ENCODE data around the gene CAMKMT.

Gene CAMKMT

DNA sequence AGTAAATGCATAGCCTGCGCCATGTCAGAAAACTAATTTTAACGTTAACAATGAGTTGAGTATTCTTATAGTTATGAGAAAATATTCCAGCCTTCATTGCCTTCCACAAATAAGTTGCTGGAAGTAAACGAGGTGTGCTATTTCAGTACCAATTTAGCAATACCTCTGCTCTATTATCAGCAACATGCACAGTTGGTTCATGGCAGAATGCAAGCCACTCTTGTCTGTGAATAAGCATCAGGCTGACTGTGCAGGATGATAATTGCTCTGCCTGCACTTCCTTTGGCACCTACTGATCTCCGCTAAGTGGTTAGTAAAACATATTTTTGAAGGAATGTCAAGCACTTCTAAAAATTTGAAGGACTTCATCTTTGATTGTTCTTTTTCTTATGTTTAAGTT is 317.8 kb downstream of the CAMKMT start:
- Histone ChIP-seq H3K27ac (ENCODE audit: low read depth, low read length) (no peak overlapping the region), H3K9ac (ENCODE audit: low read length) (no peak overlapping the region), H2BK5ac (ENCODE audit: low read depth, low read length, poor library complexity) (no peak overlapping the region), H3K4ac (ENCODE audit: low read depth, low read length) (no peak overlapping the region), H3K79me2 (ENCODE audit: control insufficient read depth, insufficient read depth, low read length, poor library complexity) (no peaks in the 10 kb centered on the region), H3K4me1 (ENCODE audit: control insufficient read depth in 1 of 2, insufficient read depth in 2 of 2, low read length in 2 of 2) (no peaks in the 10 kb centered on the region), H3K9me3 (ENCODE audit: insufficient read depth, low read depth, low read length) (no peaks in the 10 kb centered on the region), H4K12ac (ENCODE audit: low read depth, low read length) (no peak overlapping the region), H3K18ac (ENCODE audit: low read length) (no peak overlapping the region), H3K4me2 (ENCODE audit: low read length) (no peak overlapping the region), H3K36me3 (ENCODE audit: control insufficient read depth in 1 of 2, insufficient read depth in 2 of 2, low read length in 2 of 2) (no peaks in the 10 kb centered on the region), H2AFZ (ENCODE audit: insufficient read depth, low read length, poor library complexity) (no peak overlapping the region), H3K23ac (ENCODE audit: low read length) (no peak overlapping the region), H2AK5ac (ENCODE audit: low read length) (no peak overlapping the region), H3K4me3 (ENCODE audit: low read depth, low read length) (no peak overlapping the region), H3K27me3 (ENCODE audit: insufficient read depth, low read length) (no peaks in the 10 kb centered on the region), H4K91ac (ENCODE audit: low read depth, low read length) (no peak overlapping the region), H3K79me1 (ENCODE audit: low read length) (no peaks in the 10 kb centered on the region), H2BK120ac (ENCODE audit: insufficient read depth, low read length, poor library complexity) (no peak overlapping the region), H3K14ac (ENCODE audit: low read length) (no peak overlapping the region), H4K8ac (ENCODE audit: low read depth, low read length) (no peak overlapping the region), H2BK12ac (ENCODE audit: low read length) (no peak overlapping the region)
- no CpG with 5 or more reads among the region's 4 CpGs for WGBS (ENCODE audit: extremely low coverage, insufficient coverage, insufficient read length)
- DNase-seq, result no peak

DNA sequence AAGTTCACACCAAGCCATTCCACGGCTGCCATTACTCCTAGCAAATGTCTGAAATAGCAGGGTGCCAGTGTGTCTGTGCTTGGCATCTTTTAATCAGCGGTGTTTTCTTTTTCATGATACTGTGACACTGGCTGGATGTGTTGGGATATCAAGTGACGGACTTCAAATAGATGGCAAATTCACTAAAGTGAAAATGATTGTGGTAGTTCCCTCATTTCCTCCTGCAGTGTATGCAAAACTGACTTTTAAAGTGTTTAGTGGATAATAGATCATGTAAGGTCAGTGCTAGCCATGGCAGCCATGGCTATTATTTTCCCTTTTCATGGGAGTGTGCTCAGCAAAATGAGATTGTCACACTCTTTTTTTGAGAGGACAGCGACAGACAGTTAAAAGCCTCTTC is 318.2 kb downstream of the CAMKMT start:
- no peaks in the 10 kb centered on the region for H3K4me1 ChIP-seq (ENCODE audit: control insufficient read depth in 1 of 2, insufficient read depth in 2 of 2, low read length in 2 of 2)
- no peak overlapping the region for H3K4ac ChIP-seq (ENCODE audit: low read depth, low read length)
- no peak overlapping the region for H3K4me3 ChIP-seq (ENCODE audit: low read depth, low read length)
- no peak overlapping the region for H3K9ac ChIP-seq (ENCODE audit: low read length)
- no peak overlapping the region for H4K12ac ChIP-seq (ENCODE audit: low read depth, low read length)
- H3K27me3 ChIP-seq (ENCODE audit: insufficient read depth, low read length), result no peaks in the 10 kb centered on the region
- no peak overlapping the region for H4K8ac ChIP-seq (ENCODE audit: low read depth, low read length)
- H3K79me2 ChIP-seq (ENCODE audit: control insufficient read depth, insufficient read depth, low read length, poor library complexity), result no peaks in the 10 kb centered on the region
- no peak overlapping the region for H3K18ac ChIP-seq (ENCODE audit: low read length)
- H3K27ac ChIP-seq (ENCODE audit: low read depth, low read length), result no peak overlapping the region
- no peak overlapping the region for H3K14ac ChIP-seq (ENCODE audit: low read length)
- H2AFZ ChIP-seq (ENCODE audit: insufficient read depth, low read length, poor library complexity), result no peak overlapping the region
- H2AK5ac ChIP-seq (ENCODE audit: low read length), result no peak overlapping the region
- H3K9me3 ChIP-seq (ENCODE audit: insufficient read depth, low read depth, low read length), result no peaks in the 10 kb centered on the region
- no peak overlapping the region for H2BK12ac ChIP-seq (ENCODE audit: low read length)
- H4K91ac ChIP-seq (ENCODE audit: low read depth, low read length), result no peak overlapping the region
- no peaks in the 10 kb centered on the region for H3K36me3 ChIP-seq (ENCODE audit: control insufficient read depth in 1 of 2, insufficient read depth in 2 of 2, low read length in 2 of 2)
- H3K4me2 ChIP-seq (ENCODE audit: low read length), result no peak overlapping the region
- H3K79me1 ChIP-seq (ENCODE audit: low read length), result no peaks in the 10 kb centered on the region
- H3K23ac ChIP-seq (ENCODE audit: low read length), result no peak overlapping the region
- no peak overlapping the region for H2BK5ac ChIP-seq (ENCODE audit: low read depth, low read length, poor library complexity)
- no peak overlapping the region for H2BK120ac ChIP-seq (ENCODE audit: insufficient read depth, low read length, poor library complexity)
- WGBS (ENCODE audit: extremely low coverage, insufficient coverage, insufficient read length), result no CpG with 5 or more reads among the region's 4 CpGs
- no peak for DNase-seq

DNA sequence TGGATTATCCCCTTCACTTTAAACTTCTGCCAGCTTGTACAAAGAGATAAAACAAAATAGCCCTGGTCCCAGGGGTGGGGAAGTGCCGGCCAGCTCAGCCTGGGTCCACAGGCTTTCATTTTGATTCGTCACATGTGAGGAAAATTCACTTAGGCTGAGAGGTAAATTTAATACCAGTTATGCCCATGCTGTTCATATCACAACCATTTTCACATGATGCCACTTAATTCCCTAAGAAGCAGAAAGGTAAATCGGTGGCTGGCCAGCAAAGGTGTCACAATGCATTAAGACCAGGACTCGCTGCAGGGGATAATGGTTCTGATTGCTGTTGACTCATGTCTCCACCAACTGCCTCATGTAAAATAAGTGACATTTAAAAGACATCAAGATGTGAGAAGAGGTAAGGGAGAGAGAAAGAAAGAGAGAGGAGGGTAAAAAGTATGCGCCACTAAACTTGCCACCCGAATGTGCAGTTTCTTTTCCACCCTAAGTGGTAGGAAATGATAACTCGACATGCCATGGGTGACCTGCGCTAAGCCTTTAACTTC is 318.8 kb downstream of the CAMKMT start:
- H3K4me3 ChIP-seq (ENCODE audit: low read depth, low read length), result no peak overlapping the region
- H4K12ac ChIP-seq (ENCODE audit: low read depth, low read length), result no peak overlapping the region
- WGBS (ENCODE audit: extremely low coverage, insufficient coverage, insufficient read length), result no CpG with 5 or more reads among the region's 8 CpGs
- no peak overlapping the region for H2AK5ac ChIP-seq (ENCODE audit: low read length)
- H2BK120ac ChIP-seq (ENCODE audit: insufficient read depth, low read length, poor library complexity), result no peak overlapping the region
- H4K8ac ChIP-seq (ENCODE audit: low read depth, low read length), result no peak overlapping the region
- no peak overlapping the region for H2BK12ac ChIP-seq (ENCODE audit: low read length)
- H3K18ac ChIP-seq (ENCODE audit: low read length), result no peak overlapping the region
- no peak overlapping the region for H2AFZ ChIP-seq (ENCODE audit: insufficient read depth, low read length, poor library complexity)
- H3K4me2 ChIP-seq (ENCODE audit: low read length), result no peak overlapping the region
- no peaks in the 10 kb centered on the region for H3K4me1 ChIP-seq (ENCODE audit: control insufficient read depth in 1 of 2, insufficient read depth in 2 of 2, low read length in 2 of 2)
- H3K79me1 ChIP-seq (ENCODE audit: low read length), result no peaks in the 10 kb centered on the region
- H3K23ac ChIP-seq (ENCODE audit: low read length), result no peak overlapping the region
- no peak for DNase-seq
- no peak overlapping the region for H2BK5ac ChIP-seq (ENCODE audit: low read depth, low read length, poor library complexity)
- no peaks in the 10 kb centered on the region for H3K79me2 ChIP-seq (ENCODE audit: control insufficient read depth, insufficient read depth, low read length, poor library complexity)
- no peaks in the 10 kb centered on the region for H3K27me3 ChIP-seq (ENCODE audit: insufficient read depth, low read length)
- no peaks in the 10 kb centered on the region for H3K9me3 ChIP-seq (ENCODE audit: insufficient read depth, low read depth, low read length)
- no peak overlapping the region for H3K9ac ChIP-seq (ENCODE audit: low read length)
- no peak overlapping the region for H3K27ac ChIP-seq (ENCODE audit: low read depth, low read length)
- H3K4ac ChIP-seq (ENCODE audit: low read depth, low read length), result no peak overlapping the region
- H3K14ac ChIP-seq (ENCODE audit: low read length), result no peak overlapping the region
- no peak overlapping the region for H4K91ac ChIP-seq (ENCODE audit: low read depth, low read length)
- H3K36me3 ChIP-seq (ENCODE audit: control insufficient read depth in 1 of 2, insufficient read depth in 2 of 2, low read length in 2 of 2), result no peaks in the 10 kb centered on the region

DNA sequence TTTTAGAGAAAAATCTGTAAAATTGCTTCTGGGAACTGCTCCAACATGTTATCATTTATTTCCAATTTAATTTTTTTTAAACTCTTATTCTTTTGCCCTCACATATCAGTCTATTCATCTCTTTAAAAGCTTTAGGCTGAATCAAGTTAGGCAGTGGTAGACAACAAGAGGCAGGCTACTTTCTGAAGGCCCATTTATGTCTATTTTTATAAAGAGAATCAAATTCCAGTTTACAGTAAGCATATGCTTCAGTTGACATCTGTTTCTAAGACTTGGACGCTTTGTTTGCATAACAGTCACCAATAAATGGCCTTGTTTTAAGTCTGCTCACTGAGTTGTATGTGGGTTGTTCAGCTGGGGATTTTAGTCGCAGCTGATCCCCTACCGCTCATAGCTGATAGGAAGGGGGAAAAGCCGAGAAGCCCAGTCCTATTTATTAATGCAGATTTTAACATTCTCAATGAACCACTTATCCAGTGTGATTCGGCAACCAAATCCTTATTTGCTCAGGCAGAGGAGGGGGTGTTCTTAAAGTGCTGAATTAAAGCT is 319.3 kb downstream of the CAMKMT start:
- Histone ChIP-seq H3K79me1 (ENCODE audit: low read length) (no peaks in the 10 kb centered on the region), H3K27ac (ENCODE audit: low read depth, low read length) (no peak overlapping the region)
- no CpG with 5 or more reads among the region's 5 CpGs for WGBS (ENCODE audit: extremely low coverage, insufficient coverage, insufficient read length)

More for the DNA sequence above, 319.3 kb downstream of the CAMKMT start:
- no peak overlapping the region for H3K14ac ChIP-seq (ENCODE audit: low read length)
- DNase-seq, result no peak
- H3K4me1 ChIP-seq (ENCODE audit: control insufficient read depth in 1 of 2, insufficient read depth in 2 of 2, low read length in 2 of 2), result no peaks in the 10 kb centered on the region
- no peak overlapping the region for H2AFZ ChIP-seq (ENCODE audit: insufficient read depth, low read length, poor library complexity)
- no peaks in the 10 kb centered on the region for H3K36me3 ChIP-seq (ENCODE audit: control insufficient read depth in 1 of 2, insufficient read depth in 2 of 2, low read length in 2 of 2)
- H3K9me3 ChIP-seq (ENCODE audit: insufficient read depth, low read depth, low read length), result no peaks in the 10 kb centered on the region
- H2BK120ac ChIP-seq (ENCODE audit: insufficient read depth, low read length, poor library complexity), result no peak overlapping the region
- H2AK5ac ChIP-seq (ENCODE audit: low read length), result no peak overlapping the region
- no peak overlapping the region for H3K4me3 ChIP-seq (ENCODE audit: low read depth, low read length)
- no peak overlapping the region for H2BK5ac ChIP-seq (ENCODE audit: low read depth, low read length, poor library complexity)
- H3K23ac ChIP-seq (ENCODE audit: low read length), result no peak overlapping the region
- no peak overlapping the region for H3K18ac ChIP-seq (ENCODE audit: low read length)
- H3K9ac ChIP-seq (ENCODE audit: low read length), result no peak overlapping the region
- H4K91ac ChIP-seq (ENCODE audit: low read depth, low read length), result no peak overlapping the region
- no peaks in the 10 kb centered on the region for H3K27me3 ChIP-seq (ENCODE audit: insufficient read depth, low read length)
- H4K12ac ChIP-seq (ENCODE audit: low read depth, low read length), result no peak overlapping the region
- no peak overlapping the region for H2BK12ac ChIP-seq (ENCODE audit: low read length)
- no peak overlapping the region for H3K4ac ChIP-seq (ENCODE audit: low read depth, low read length)
- no peak overlapping the region for H3K4me2 ChIP-seq (ENCODE audit: low read length)
- H3K79me2 ChIP-seq (ENCODE audit: control insufficient read depth, insufficient read depth, low read length, poor library complexity), result no peaks in the 10 kb centered on the region
- no peak overlapping the region for H4K8ac ChIP-seq (ENCODE audit: low read depth, low read length)

All from trophoblast cell (in vitro differentiated cells and primary cell).